Panc1 (cell line): Measurements from ENCODE around the gene HLCS. TPM values are rescaled to one million over a fixed set of nuclear protein-coding genes. Genes with fewer than 3 reads are reported as not detected.

Experiments
- ATAC-seq: fragments of 200-7000 bp; cut with Tn5 transposase; 2 replicates; pipeline ENCODE4 v1.9.1; 2020; ENCODE audit warnings: mild to moderate bottlenecking, moderate library complexity
- BruUV-seq: library from RNA; stranded (reverse); fragments of 400-500 nt; replicated peaks from 2 replicates; lab custom pipeline; 2021; lab: Mats Ljungman, UMichigan
- CTCF ChIA-PET: fragments of 300-600 bp; sonication (Branson Sonifier 250); formaldehyde crosslinking; loops from one replicate; lab custom pipeline; 2022; ENCODE audit warnings: antibody characterized with exemption; lab: Charles Lee
- POLR2A ChIA-PET: fragments of 300-600 bp; sonication (Branson Sonifier 250); formaldehyde crosslinking; loops from one replicate; lab custom pipeline; 2022; ENCODE audit warnings: antibody characterized with exemption; lab: Charles Lee
- DNase-seq: peaks from one replicate; pipeline ENCODE4 v3.0.0-alpha.2; 2010; ENCODE audit warnings: low read depth, low spot score
- H3K27ac ChIP-seq: 2 replicates; pipeline ENCODE4 v1.5.1; 2011; ENCODE audit warnings: mild to moderate bottlenecking, low read length, inconsistent platforms
- H3K27me3 ChIP-seq: fragments of 200-500 bp; sonication (Bioruptor generic); 2 replicates; pipeline ENCODE4 v1.6.0; 2014; ENCODE audit warnings: low read length, inconsistent platforms; ENCODE audit not compliant: control insufficient read depth, insufficient read depth
- H3K36me3 ChIP-seq: fragments of 200-500 bp; sonication (Bioruptor generic); 2 replicates; pipeline ENCODE4 v1.5.1; 2014; ENCODE audit warnings: inconsistent platforms, mild to moderate bottlenecking, low read length, moderate library complexity; ENCODE audit not compliant: control insufficient read depth, insufficient read depth
- H3K4me1 ChIP-seq: 2 replicates; pipeline ENCODE4 v1.5.1; 2011; ENCODE audit warnings: inconsistent platforms, mild to moderate bottlenecking, low read length, moderate library complexity; ENCODE audit not compliant: control insufficient read depth, insufficient read depth
- H3K4me3 ChIP-seq, 2 experiments: 2 replicates each; pipeline ENCODE4 v1.5.1; 2011 to 2012; ENCODE audit warnings: low read depth in 2 of 2, low read length in 2 of 2, mild to moderate bottlenecking in 2 of 2, inconsistent platforms in 1 of 2, moderate library complexity in 1 of 2
- H3K9me3 ChIP-seq: fragments of 200-500 bp; sonication (Bioruptor generic); 2 replicates; pipeline ENCODE4 v1.5.1; 2014; ENCODE audit warnings: low read depth, mild to moderate bottlenecking, inconsistent platforms, low read length, moderate library complexity; ENCODE audit not compliant: control insufficient read depth, insufficient read depth
- POLR2AphosphoS5 ChIP-seq: IDR thresholded peaks from 2 replicates; pipeline ENCODE4 v1.6.1; 2012; ENCODE audit warnings: mild to moderate bottlenecking, low read depth, low read length, moderate library complexity
- SIN3A ChIP-seq: IDR thresholded peaks from 2 replicates; pipeline ENCODE4 v1.6.1; 2012; ENCODE audit warnings: low read depth, mild to moderate bottlenecking, low read length, moderate library complexity, borderline replicate concordance; ENCODE audit not compliant: insufficient read depth
- TCF7L2 ChIP-seq: IDR thresholded peaks from 2 replicates; pipeline ENCODE4 v1.6.1; 2011; ENCODE audit warnings: mild to moderate bottlenecking, low read depth, low read length, inconsistent platforms
- in situ Hi-C: cut with HindIII; loops from 2 replicates; pipeline ENCODE4 v1.10.0; 2016; ENCODE audit warnings: low sequenced_read_pairs, low pct_unique_long_range_greater_than_20kb
- intact Hi-C: fragments of 100-400 bp; cut with micrococcal nuclease; formaldehyde crosslinking; loops from one replicate; pipeline ENCODE4 v1.10.0; 2022; ENCODE audit not compliant: unreplicated experiment
- total RNA-seq: library from RNA; stranded (reverse); gene quantifications from one replicate; pipeline ENCODE4 v1.2.1, GENCODE V29; 2021; ENCODE audit not compliant: unreplicated experiment
- TF ChIP-seq, protein P1 (sequence below), 2 experiments: IDR thresholded peaks; 2 replicates each; pipeline ENCODE4 v1.6.1; 2011 to 2012; ENCODE audit warnings: low read depth in 2 of 2, control low read depth in 1 of 2, low read length in 1 of 2, mild to moderate bottlenecking in 1 of 2, moderate library complexity in 1 of 2; ENCODE audit not compliant: insufficient read depth in 1 of 2
- TF ChIP-seq, protein P2 (sequence below): fragments of 450-650 bp; IDR thresholded peaks from 2 replicates; pipeline ENCODE4 v1.5.1; 2017; ENCODE audit warnings: mild to moderate bottlenecking

Gene HLCS
- total RNA-seq, 1 experiment from 2014 or later, result 15.3 TPM

DNA sequence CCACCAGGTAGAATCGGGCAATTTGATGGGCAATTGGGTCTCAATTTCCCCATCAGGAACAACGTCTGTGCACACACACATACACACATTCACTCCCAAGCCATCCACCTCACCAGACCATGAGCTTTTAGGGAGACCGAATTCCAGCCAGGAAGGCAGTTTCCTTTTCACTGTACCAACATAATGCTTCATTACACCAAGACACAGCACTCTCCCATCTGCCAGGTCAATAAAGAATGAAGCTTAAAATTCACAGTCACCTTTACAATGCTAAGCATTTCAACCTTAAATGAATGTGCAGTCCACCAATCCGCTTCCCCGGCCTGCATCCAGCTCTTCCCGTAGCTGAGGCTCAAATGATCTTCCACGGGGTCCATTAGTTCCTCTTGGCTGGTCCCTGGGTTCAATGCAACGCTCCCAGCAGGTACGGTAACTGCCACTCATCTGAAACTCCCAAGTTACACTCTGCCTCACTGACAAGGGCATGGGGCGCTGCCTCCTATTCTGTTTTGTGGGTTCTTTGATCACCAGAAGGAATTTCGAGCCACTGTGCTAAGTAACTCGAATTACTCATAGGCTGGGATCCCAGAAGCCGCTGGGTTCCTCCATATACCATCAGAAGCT, 162.5 kb downstream of the HLCS start:
- BruUV-seq, result no TSS peak
- DNase-seq, result no peak
- no peak overlapping the region for H3K4me3 ChIP-seq
- no peaks in the 10 kb centered on the region for H3K9me3 ChIP-seq
- no peaks in the 10 kb centered on the region for H3K27me3 ChIP-seq
- H3K4me1 ChIP-seq, result no peaks in the 10 kb centered on the region
- ATAC-seq, result no peak
- in situ Hi-C loops (no loop called here), intact Hi-C loops (no loop called here)
- H3K27ac ChIP-seq, result no peak overlapping the region
- ChIA-PET POLR2A (no interaction called here), CTCF (no interaction called here)
- H3K36me3 ChIP-seq, result no peaks in the 10 kb centered on the region
- TF ChIP-seq TCF7L2, result no peak
- no peak for TF ChIP-seq SIN3A
- TF ChIP-seq, protein P1, sequence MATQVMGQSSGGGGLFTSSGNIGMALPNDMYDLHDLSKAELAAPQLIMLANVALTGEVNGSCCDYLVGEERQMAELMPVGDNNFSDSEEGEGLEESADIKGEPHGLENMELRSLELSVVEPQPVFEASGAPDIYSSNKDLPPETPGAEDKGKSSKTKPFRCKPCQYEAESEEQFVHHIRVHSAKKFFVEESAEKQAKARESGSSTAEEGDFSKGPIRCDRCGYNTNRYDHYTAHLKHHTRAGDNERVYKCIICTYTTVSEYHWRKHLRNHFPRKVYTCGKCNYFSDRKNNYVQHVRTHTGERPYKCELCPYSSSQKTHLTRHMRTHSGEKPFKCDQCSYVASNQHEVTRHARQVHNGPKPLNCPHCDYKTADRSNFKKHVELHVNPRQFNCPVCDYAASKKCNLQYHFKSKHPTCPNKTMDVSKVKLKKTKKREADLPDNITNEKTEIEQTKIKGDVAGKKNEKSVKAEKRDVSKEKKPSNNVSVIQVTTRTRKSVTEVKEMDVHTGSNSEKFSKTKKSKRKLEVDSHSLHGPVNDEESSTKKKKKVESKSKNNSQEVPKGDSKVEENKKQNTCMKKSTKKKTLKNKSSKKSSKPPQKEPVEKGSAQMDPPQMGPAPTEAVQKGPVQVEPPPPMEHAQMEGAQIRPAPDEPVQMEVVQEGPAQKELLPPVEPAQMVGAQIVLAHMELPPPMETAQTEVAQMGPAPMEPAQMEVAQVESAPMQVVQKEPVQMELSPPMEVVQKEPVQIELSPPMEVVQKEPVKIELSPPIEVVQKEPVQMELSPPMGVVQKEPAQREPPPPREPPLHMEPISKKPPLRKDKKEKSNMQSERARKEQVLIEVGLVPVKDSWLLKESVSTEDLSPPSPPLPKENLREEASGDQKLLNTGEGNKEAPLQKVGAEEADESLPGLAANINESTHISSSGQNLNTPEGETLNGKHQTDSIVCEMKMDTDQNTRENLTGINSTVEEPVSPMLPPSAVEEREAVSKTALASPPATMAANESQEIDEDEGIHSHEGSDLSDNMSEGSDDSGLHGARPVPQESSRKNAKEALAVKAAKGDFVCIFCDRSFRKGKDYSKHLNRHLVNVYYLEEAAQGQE (IDR thresholded peaks at IDR 0.05; ENCODE audit: insufficient read depth in 1 of 2, low read depth in 2 of 2, low read length in 1 of 2), result no peak
- TF ChIP-seq POLR2AphosphoS5, result no peak
- TF ChIP-seq, protein P2, sequence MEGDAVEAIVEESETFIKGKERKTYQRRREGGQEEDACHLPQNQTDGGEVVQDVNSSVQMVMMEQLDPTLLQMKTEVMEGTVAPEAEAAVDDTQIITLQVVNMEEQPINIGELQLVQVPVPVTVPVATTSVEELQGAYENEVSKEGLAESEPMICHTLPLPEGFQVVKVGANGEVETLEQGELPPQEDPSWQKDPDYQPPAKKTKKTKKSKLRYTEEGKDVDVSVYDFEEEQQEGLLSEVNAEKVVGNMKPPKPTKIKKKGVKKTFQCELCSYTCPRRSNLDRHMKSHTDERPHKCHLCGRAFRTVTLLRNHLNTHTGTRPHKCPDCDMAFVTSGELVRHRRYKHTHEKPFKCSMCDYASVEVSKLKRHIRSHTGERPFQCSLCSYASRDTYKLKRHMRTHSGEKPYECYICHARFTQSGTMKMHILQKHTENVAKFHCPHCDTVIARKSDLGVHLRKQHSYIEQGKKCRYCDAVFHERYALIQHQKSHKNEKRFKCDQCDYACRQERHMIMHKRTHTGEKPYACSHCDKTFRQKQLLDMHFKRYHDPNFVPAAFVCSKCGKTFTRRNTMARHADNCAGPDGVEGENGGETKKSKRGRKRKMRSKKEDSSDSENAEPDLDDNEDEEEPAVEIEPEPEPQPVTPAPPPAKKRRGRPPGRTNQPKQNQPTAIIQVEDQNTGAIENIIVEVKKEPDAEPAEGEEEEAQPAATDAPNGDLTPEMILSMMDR, result no peak

DNA sequence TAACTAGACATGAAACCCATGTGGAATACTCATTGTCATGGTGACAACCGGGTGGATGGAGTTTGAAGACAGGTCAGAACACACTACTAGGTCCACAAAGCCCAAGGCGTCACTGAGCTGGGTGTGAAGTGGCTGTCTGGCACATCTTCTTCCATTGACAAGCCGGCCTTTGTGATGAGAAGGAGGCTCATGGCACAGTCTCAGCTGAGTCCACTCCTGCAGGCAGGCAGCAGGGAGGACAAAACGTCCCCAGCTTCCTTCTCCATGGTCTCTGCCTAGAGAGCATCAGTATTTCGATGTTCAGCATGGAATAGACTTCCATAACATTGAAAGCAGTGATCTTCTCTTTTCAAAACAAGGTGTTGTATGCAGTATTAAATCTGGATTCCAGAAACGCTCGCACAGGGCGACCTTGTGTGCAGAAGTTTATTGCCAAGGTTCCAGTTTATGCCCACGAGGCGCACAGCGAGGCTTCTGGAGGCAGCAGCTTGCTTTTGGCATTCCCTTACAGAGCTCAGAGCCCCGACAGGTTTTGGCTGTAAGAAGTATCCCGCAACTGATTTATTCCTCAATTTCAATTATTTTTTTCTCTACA, 163.3 kb downstream of the HLCS start:
- intact Hi-C loops (no loop called here), in situ Hi-C loops (no loop called here)
- ChIA-PET CTCF (no interaction called here), POLR2A (no interaction called here)
- no peaks in the 10 kb centered on the region for H3K36me3 ChIP-seq
- no peak for DNase-seq
- H3K4me1 ChIP-seq, result no peaks in the 10 kb centered on the region
- H3K27me3 ChIP-seq, result no peaks in the 10 kb centered on the region
- TF ChIP-seq TCF7L2 (no peak), SIN3A (no peak), POLR2AphosphoS5 (no peak)
- TF ChIP-seq, protein P2, result no peak
- TF ChIP-seq, protein P1 (IDR thresholded peaks at IDR 0.05; ENCODE audit: insufficient read depth in 1 of 2, low read depth in 2 of 2, low read length in 1 of 2), result no peak
- no peak for ATAC-seq
- no peak overlapping the region for H3K27ac ChIP-seq
- no peak overlapping the region for H3K4me3 ChIP-seq
- BruUV-seq, result no TSS peak
- no peaks in the 10 kb centered on the region for H3K9me3 ChIP-seq
